Stimulated activated CD8-positive, alpha-beta memory T cell treated with anti-CD3 and anti-CD28 coated beads, Interleukin-2, amount 100 ng/mL, for 48 hours (primary cell): ENCODE results near the gene TMEM37.

Experiments used
- DNase-seq, 2 donors: peaks; one replicate each; pipeline ENCODE4 v3.0.0-alpha.2; 2020; ENCODE audit warnings: low read depth in 2 of 2

Gene TMEM37

GRCh38 chr2:119455066-119455718 is 23.5 kb downstream of the TMEM37 start:
- DNase-seq, result no peak

GRCh38 chr2:119460076-119460475 is 28.4 kb downstream of the TMEM37 start:
- DNase-seq, result no peak

GRCh38 chr2:119461811-119462210 is 30.2 kb downstream of the TMEM37 start:
- no peak for DNase-seq

- DNase-seq, result no peak
Measured at GRCh38 chr2:119462574-119462973, 30.9 kb downstream of the TMEM37 start.

GRCh38 chr2:119463136-119463535 is 31.5 kb downstream of the TMEM37 start:
- no peak for DNase-seq

DNA sequence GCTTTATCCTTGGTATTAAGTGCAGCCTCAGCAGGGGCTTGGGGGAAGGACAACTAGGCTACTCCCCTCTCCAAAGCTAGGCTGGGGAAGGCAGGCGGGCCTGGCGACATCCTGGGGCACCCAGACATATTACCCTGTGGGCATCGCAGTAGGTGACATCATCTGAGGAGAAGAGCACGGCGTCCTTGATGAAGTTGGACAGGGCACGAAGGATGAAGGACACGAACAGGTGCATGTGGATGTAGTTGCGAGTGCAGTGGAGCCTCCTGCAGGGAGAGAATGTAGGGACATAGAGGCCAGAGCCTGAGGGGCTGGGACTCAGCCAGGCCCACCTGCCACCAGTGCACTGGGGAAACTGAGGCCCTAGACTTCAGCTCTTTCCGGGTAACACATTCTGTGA is 32.3 kb downstream of the TMEM37 start:
- no peak for DNase-seq

DNA sequence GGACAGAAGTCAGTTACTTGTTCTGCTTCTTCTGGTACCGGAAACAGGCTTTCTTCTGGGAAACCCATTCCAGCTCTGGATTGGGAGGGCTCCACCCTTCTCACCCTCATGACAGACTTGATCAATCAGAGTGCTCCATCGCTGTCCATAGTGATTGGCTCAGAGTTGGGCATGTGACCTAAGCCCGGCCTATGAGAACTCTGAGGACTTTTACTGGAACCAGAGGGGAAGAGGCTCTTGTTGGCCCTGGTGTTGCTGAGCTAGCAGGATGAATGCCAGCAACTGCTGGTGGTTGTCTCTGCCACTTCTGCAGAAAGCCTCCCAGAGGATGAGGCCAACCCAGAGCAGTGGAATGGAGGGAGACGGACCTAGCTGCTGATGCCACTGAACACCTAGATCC is 33.3 kb downstream of the TMEM37 start:
- no peak for DNase-seq

DNA sequence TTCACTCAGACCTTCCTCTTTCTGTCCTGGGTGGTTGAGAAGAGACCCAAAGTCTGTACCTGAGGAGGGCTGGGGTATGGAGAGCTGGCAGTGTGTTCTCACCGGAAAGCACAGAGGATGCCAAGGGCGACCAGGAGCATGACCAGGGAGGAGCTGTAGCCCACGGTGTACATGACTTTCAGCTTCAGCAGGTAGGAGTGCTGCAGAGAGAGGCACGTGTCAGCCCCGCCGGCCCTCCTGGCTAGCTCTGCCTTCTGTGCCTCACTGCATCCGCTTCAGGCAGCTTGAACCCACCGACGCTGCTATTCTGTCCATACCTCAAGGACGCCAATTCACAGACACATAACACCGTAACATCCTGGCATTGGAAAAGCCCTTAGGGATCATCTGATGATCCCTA is 34.0 kb downstream of the TMEM37 start:
- no peak for DNase-seq

GRCh38 chr2:119466373-119466772 is 34.7 kb downstream of the TMEM37 start:
- DNase-seq, result no peak

DNA sequence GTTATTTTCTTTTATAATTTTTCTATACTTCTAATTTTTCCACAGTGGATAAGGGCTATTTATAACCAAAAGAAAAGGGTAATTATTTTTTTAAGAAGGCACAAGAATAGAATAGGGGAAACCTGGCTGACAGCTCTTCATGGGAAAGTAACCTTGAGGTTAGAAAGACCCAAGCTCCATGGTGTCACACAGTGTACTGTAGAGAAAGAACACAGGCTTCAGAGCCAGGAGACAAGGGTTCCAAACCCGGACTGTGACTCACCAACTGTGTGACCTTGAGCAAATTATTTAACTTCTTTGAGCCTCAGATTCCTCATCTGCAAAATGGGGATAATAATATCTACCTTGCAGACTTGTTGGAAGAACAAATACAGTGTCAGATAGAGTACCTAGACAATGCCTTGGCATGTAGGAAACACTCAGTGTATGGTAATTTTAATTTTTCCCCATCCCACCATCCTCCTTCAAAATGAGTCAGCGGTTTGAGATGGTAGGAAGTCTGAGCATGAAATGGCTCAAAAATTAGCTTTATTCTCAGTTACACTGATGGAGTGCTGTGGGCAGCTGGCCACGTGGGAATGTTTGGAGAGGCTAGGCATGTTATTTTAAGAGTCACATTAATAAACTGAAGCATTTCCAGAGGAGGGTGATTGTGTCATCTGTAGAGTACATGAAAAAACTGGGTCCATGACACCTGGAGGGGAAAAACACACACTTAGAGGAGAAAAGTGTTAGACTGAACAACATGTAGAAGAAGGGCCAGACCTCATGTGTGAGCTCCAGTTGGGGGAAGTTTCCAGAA is 36.7 kb downstream of the TMEM37 start:
- DNase-seq, result no peak

DNA sequence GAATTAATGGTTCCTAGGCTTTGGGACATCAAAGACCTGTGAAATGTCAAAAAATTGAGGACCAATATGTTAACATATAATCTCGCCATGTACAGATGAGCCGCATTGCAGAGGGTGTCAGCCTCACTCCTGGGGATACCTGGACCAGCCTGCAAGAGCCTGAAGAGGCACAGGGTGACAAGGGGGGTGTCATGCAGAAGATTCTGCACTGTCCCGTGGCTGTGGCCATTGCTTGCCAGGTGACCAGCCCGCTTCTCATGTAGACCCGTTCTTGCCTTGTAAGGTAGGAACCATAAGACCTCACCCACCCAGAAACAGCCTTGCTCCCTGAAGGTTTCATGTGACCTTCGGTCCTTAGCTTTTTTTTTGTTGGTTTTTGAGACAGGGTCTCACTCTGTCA is 37.5 kb downstream of the TMEM37 start:
- no peak for DNase-seq

GRCh38 chr2:119469661-119470297 is 38.1 kb downstream of the TMEM37 start:
- no peak for DNase-seq

GRCh38 chr2:119472749-119473148 is 41.1 kb downstream of the TMEM37 start:
- no peak for DNase-seq

DNA sequence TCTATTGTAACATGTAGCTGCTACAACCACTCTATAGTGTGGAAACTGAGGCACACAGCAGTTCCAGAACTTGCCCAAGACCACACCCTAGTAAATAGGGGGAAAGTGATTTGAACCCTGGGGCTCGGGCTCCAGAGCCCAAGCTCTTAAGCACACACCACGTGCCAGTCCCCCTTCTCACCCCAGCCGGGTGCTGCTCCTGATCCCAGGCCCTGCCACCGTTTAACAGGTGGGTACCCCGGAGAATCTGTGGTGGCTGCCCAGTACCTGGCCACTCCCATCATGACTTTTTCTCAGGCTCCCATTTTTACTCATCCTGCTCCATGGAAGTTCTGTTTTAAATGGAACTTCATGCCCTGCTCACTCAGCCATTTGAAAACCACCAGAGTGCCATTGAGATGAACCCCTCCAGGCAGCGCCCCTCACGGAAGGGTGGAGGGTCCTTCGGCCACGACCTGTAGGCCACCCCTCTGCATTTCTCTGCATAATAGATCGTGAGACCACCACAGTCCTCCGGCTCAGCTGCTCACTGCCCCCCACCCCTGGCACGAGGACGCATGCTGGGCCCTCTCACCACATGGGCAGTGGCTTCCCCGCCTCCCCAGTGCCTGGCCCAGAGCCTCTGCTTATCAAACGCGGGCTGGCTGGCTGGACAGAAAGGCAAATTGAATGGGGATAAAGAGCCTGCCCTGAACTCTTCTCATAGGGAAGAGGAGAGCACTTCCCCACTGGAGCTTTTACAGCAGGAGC is 42.1 kb downstream of the TMEM37 start:
- no peak for DNase-seq

DNA sequence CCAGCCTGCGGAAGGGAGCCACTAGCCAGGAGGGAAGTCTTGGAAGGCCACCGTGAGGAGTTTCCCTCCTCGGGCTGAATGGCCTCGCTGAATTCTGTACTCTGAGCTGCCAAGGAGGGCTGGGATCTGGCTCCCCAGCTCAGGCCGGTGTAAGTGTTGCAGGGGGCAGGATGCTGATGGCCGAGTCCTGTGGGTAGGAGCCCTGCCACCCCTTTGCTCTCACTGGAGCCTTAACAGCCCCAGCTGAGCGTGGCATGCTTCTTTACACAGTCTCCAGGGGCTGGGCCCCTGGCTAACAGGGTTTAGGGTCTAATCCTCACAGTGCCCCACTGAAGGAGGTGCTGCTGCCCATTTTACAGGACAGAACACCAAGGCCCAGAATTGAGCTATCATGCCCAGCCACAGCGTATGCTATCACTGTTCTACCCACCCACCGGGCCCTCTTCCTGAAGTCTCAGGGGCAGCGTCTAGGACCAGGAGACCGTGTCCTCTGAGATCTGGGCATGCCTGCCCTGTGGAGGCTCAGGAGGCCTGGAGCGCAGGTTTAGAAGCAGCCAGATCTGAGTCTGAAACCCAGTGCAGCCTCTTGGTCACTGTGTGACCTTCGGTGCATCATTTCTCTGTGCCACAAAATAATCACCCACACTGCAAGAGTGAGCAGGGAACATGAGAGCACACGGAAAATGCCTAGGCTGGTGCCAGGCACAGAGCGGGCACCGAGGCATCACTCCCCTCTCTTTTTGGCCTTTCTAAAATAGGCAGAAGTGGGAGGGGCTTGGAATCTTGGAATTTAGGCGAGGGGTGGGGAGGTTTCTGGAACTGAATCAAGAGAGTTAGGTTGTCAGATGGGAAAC is 42.9 kb downstream of the TMEM37 start:
- no peak for DNase-seq

- no peak for DNase-seq
Measured at GRCh38 chr2:119475225-119475856, 43.7 kb downstream of the TMEM37 start.

DNA sequence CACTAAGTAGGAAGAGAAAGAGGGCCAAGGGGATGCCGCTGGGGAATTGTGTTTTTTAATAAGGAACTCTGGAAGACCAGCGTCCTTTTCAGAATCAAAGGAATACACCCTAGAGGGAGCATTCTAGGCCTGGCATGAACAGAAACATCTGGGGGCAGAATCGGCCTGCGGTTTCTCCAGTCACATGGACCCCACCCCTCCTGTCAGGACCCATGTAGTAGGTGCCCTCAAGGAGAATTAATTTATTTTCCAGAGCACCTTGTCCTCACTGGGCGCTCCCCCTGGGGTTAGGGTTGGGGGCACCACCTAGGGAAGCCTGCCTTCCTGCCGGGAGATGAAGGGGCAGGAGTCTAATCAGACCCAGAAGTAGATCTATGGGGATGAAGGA is 44.2 kb downstream of the TMEM37 start:
- DNase-seq, result no peak

- peak; percentile 6 to 10 for DNase-seq
Measured at GRCh38 chr2:119476301-119477112, 44.9 kb downstream of the TMEM37 start.

DNA sequence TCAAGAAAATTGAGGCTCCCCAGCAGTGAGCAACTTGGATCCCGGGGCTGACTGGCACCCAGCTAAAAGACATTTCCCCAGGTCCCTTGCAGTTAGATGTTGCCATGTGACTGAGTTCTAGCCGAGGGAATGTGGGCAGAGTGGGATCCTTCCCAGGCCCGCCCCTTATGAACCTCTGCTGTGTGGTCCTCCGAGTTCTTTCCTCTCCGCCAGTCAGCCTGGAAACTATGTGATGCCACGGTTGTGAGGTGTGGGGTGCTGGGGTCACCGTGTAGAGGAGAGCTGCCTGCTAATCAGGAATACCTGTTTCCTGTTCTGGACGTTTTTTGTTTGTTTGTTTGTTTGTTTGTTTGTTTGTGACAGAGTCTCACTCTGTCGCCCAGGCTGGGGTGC is 45.5 kb downstream of the TMEM37 start:
- no peak for DNase-seq
